Left ventricle myocardium inferior (tissue), 1 donor: ENCODE measurements around the gene ST8SIA5. TPM values are rescaled to one million over a fixed set of nuclear protein-coding genes. Genes with fewer than 3 reads are reported as not detected.

ENCODE experiments used
- DNase-seq: peaks from one replicate; pipeline ENCODE4 v3.0.0-alpha.2; 2020
- H3K27ac ChIP-seq: fragments of 200-600 bp; replicated peaks from 2 replicates; pipeline ENCODE4 v1.8.0; 2021
- H3K27me3 ChIP-seq: fragments of 200-600 bp; 2 replicates; pipeline ENCODE4 v1.8.0; 2021; ENCODE audit warnings: low read depth
- H3K36me3 ChIP-seq: fragments of 200-600 bp; 2 replicates; pipeline ENCODE4 v1.8.0; 2021
- H3K4me1 ChIP-seq: fragments of 200-600 bp; 2 replicates; pipeline ENCODE4 v1.8.0; 2021
- H3K4me3 ChIP-seq: fragments of 200-600 bp; 2 replicates; pipeline ENCODE4 v1.8.0; 2021; ENCODE audit warnings: mild to moderate bottlenecking, moderate library complexity
- H3K9me3 ChIP-seq: fragments of 200-600 bp; replicated peaks from 2 replicates; pipeline ENCODE4 v1.8.0; 2021
- intact Hi-C: fragments of 100-400 bp; cut with micrococcal nuclease; formaldehyde crosslinking; loops from one replicate; pipeline ENCODE4 v1.11.0; 2022
- total RNA-seq: library from RNA; stranded (reverse); fragmentation: NEBNext Ultra II Directional; extraction: Animal tissue kit (Norgen Biotek cat#: 25700); gene quantifications from one replicate; pipeline ENCODE4 v1.2.1, GENCODE V29; 2021
- TF ChIP-seq, protein P1 (sequence below): fragments of 200-600 bp; IDR thresholded peaks from 2 replicates; pipeline ENCODE4 v1.8.0; 2021; ENCODE audit warnings: antibody characterized with exemption, mild to moderate bottlenecking, borderline replicate concordance
- donor health status: DM: no; HTN: yes; CAD: no; lungs with severe emphysema.

Gene ST8SIA5
- total RNA-seq, 1 donor from 2014 or later, result 6.2 TPM

DNA sequence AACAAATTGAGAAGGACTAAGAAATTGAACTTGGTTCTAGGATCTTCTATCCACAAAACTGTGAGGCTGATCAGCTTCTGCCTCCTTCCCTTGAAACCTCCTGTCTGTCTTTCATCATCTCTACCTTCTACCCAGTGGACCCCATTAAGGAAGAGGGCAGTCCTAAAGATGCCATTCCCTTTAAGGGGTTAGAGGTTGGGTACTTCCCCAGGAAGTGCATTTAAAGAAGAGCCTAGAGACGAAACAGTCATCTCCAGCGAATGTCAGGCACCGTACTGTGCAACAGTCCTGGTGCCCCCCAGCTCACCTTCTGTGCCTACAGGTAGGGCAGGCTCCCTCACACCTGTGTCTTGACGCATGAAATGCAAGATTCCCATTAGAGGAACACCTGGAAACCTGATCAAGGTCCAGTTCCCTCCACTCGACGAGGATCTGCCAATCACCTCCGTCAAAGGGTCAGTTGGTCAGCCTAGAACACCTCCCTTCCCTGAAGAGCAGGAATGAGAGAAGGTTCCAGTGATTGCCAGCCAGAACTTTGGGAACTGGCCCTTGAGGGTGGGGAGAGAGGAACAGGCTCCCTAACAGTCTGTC lies 120.7 kb downstream of the ST8SIA5 start:
- Histone ChIP-seq H3K27me3 (peaks cover 4% of the 10 kb centered on the region), H3K36me3 (no peaks in the 10 kb centered on the region), H3K4me3 (no peak overlapping the region), H3K27ac (no peak overlapping the region), H3K4me1 (no peaks in the 10 kb centered on the region), H3K9me3 (peaks cover 5% of the 10 kb centered on the region)
- intact Hi-C loops, result loop anchor here (10.0 kb wide), 1 partner anchor 351 kb away; no protein-coding TSS in a partner anchor
- TF ChIP-seq, protein P1, sequence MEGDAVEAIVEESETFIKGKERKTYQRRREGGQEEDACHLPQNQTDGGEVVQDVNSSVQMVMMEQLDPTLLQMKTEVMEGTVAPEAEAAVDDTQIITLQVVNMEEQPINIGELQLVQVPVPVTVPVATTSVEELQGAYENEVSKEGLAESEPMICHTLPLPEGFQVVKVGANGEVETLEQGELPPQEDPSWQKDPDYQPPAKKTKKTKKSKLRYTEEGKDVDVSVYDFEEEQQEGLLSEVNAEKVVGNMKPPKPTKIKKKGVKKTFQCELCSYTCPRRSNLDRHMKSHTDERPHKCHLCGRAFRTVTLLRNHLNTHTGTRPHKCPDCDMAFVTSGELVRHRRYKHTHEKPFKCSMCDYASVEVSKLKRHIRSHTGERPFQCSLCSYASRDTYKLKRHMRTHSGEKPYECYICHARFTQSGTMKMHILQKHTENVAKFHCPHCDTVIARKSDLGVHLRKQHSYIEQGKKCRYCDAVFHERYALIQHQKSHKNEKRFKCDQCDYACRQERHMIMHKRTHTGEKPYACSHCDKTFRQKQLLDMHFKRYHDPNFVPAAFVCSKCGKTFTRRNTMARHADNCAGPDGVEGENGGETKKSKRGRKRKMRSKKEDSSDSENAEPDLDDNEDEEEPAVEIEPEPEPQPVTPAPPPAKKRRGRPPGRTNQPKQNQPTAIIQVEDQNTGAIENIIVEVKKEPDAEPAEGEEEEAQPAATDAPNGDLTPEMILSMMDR, result no peak
- no peak for DNase-seq

DNA sequence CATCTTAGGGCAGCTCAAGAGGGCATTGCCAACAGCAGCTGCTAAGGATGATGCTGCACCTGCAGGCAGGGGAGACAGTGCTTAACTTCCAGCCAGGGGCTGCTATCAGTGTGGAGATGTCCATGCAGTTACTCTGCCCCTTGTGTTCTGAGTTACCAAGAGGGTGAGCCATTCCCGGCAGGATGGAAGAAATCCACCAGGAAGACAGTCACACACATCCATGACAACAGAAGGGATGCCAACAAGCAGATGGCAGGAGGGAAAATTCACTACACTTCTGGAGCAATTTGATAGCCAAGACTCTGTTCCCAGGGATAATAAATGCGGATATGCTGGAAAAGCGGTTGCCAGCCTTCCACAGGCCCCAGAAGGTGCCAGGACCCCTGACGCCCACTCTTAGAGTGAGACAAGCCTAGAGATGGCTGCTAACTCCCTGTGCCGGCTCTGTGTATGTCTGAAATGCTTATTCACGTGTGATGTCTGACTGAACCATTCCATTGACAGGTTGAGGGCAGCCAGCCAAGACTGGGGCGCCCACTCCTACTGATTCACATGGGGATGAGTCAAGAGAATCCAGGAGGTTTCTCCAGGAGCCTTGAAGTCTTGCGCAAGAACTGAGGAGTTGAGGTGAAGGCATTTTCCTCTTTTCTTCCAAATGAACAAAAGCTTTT lies 124.3 kb downstream of the ST8SIA5 start:
- H3K4me3 ChIP-seq, result no peak overlapping the region
- H3K27ac ChIP-seq, result no peak overlapping the region
- DNase-seq, result no peak
- peaks cover 5% of the 10 kb centered on the region for H3K9me3 ChIP-seq
- intact Hi-C loops, result loop anchor here (10.0 kb wide), 1 partner anchor 348 kb away; no protein-coding TSS in a partner anchor
- H3K27me3 ChIP-seq, result peaks cover 22% of the 10 kb centered on the region
- no peaks in the 10 kb centered on the region for H3K36me3 ChIP-seq
- H3K4me1 ChIP-seq, result no peaks in the 10 kb centered on the region
- TF ChIP-seq, protein P1, result no peak

DNA sequence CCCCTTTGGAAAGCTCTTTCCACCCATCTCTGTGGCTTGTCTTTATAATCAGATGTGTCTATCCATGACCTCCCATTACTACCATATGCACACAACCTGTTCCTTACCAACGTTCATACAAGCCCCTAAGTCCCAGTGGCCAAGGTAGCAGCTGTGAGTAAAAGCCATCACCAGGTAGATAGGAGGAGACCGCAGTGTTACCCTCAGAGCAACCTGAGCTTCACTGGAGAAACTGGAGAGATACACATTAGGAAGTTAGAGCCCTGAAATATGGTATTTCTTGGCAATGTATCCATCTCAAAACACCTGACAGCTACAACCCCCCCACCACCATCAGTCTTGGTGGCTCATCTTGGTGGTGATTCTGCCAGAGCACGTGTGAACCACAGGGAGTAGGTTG lies 125.9 kb downstream of the ST8SIA5 start:
- Histone ChIP-seq H3K27ac (no peak overlapping the region), H3K9me3 (peaks cover 5% of the 10 kb centered on the region), H3K4me3 (no peak overlapping the region), H3K27me3 (peaks cover 38% of the 10 kb centered on the region), H3K4me1 (no peaks in the 10 kb centered on the region), H3K36me3 (no peaks in the 10 kb centered on the region)
- TF ChIP-seq, protein P1, result no peak
- intact Hi-C loops, result loop anchor here (10.0 kb wide), 1 partner anchor 346 kb away; no protein-coding TSS in a partner anchor
- DNase-seq, result no peak

DNA sequence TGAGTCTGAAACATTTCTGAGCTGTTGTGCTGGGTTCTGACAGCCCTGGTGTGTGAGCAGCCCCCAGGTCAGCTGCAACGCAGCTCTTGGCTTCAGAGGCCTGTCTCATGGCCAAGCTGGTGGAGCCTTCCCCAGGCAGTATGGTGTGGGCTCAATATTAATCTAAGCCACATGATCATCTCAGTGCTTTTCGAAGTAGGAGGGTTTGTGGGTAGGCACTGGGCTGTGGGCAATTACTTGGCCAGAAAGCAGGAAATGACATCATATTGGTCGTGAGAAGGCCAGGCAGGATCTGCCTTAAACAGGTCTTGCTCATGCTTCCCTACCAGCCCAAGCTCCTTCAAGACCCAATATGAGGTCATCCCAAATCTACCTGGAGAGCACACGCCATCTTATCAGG lies 126.7 kb downstream of the ST8SIA5 start:
- H3K4me1 ChIP-seq, result no peaks in the 10 kb centered on the region
- TF ChIP-seq, protein P1, result no peak
- H3K9me3 ChIP-seq, result peaks cover 5% of the 10 kb centered on the region
- peaks cover 46% of the 10 kb centered on the region for H3K27me3 ChIP-seq
- H3K36me3 ChIP-seq, result no peaks in the 10 kb centered on the region
- no peak overlapping the region for H3K4me3 ChIP-seq
- H3K27ac ChIP-seq, result no peak overlapping the region
- intact Hi-C loops, result loop anchor here (10.0 kb wide), 1 partner anchor 345 kb away; no protein-coding TSS in a partner anchor
- DNase-seq, result no peak

DNA sequence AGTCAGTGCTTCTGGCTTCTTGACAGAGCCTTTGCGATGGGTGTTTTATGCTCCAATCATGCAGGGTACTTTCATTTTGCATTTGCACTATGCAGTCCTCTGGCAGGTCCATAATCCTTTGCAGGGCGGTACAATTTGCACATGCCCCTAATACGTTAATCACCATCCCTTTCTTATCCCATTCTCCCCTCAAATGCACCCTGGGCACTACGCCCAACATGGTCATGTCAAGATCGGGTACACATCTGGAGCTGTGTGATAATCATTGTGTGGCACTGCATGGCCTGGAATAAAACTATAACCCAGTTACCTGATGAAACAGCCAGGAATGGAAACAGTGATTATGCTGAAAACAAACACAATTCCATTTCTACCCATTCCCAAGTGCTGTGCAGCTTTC lies 127.5 kb downstream of the ST8SIA5 start:
- no peaks in the 10 kb centered on the region for H3K4me1 ChIP-seq
- no peaks in the 10 kb centered on the region for H3K36me3 ChIP-seq
- no peak overlapping the region for H3K27ac ChIP-seq
- intact Hi-C loops, result no loop called here
- DNase-seq, result no peak
- H3K27me3 ChIP-seq, result peaks cover 54% of the 10 kb centered on the region
- no peak overlapping the region for H3K4me3 ChIP-seq
- TF ChIP-seq, protein P1, result no peak
- peaks cover 5% of the 10 kb centered on the region for H3K9me3 ChIP-seq
